ENCODE measurements around the gene TRAF2. TPM values are rescaled to one million over a fixed set of nuclear protein-coding genes. Genes with fewer than 3 reads are reported as not detected.

The TRAF2 gene
- total RNA-seq, 3 donors from 2014 or later: 3.4 to 8.9 (median 8.5) TPM

GRCh38 chr9:136899196-136899595, 12.9 kb downstream of the TRAF2 start:
- peaks cover 11 to 23% of the 10 kb centered on the region in 2 donors for H3K4me1 ChIP-seq
- H3K27me3 ChIP-seq: no peaks in the 10 kb centered on the region
- TF ChIP-seq POLR2A (IDR thresholded peaks at IDR 0.05) (no peak), CTCF (IDR thresholded peaks at IDR 0.05) (no peak), POLR2AphosphoS5 (IDR thresholded peaks at IDR 0.05) (no peak)
- H3K36me3 ChIP-seq: no peaks in the 10 kb centered on the region
- intact Hi-C loops (cut with DNase I; ENCODE audit: low total_unique reads): no loop called here
- H3K27ac ChIP-seq: peak overlapping the region in 1 of 2 donors; percentile 91
- DNase-seq (ENCODE audit: low spot score in 2 of 2): no peak
- no peaks in the 10 kb centered on the region for H3K9me3 ChIP-seq
- H3K4me3 ChIP-seq: no peak overlapping the region

- H3K4me3 ChIP-seq: no peak overlapping the region
- H3K27ac ChIP-seq: peak overlapping the region; percentile 91 to 93
- intact Hi-C loops (cut with DNase I; ENCODE audit: low total_unique reads): no loop called here
- H3K36me3 ChIP-seq: no peaks in the 10 kb centered on the region
- H3K4me1 ChIP-seq: peaks cover 11 to 23% of the 10 kb centered on the region in 2 donors
- no peaks in the 10 kb centered on the region for H3K9me3 ChIP-seq
- TF ChIP-seq POLR2AphosphoS5 (IDR thresholded peaks at IDR 0.05): no peak
- H3K27me3 ChIP-seq: no peaks in the 10 kb centered on the region
- DNase-seq (ENCODE audit: low spot score in 2 of 2): no peak
Measured at GRCh38 chr9:136900556-136900955, 14.2 kb downstream of the TRAF2 start.

- no peaks in the 10 kb centered on the region for H3K36me3 ChIP-seq
- intact Hi-C loops (cut with DNase I; ENCODE audit: low total_unique reads): loop anchor here (1.0 kb wide), 1 partner anchor 36 kb away; no protein-coding TSS in a partner anchor
- TF ChIP-seq POLR2A (IDR thresholded peaks at IDR 0.05): no peak
- TF ChIP-seq POLR2AphosphoS5 (IDR thresholded peaks at IDR 0.05): peak in 1 of 3 donors; percentile 8
- TF ChIP-seq CTCF (IDR thresholded peaks at IDR 0.05): no peak
- peak in 1 of 2 donors; percentile 58 for DNase-seq (ENCODE audit: low spot score in 2 of 2)
- no peaks in the 10 kb centered on the region for H3K27me3 ChIP-seq
- no peaks in the 10 kb centered on the region for H3K9me3 ChIP-seq
- H3K4me3 ChIP-seq: peak overlapping the region in 2 of 3 donors; percentile 40 to 56
- peak overlapping the region; percentile 91 to 93 for H3K27ac ChIP-seq
- H3K4me1 ChIP-seq: peaks cover 11 to 23% of the 10 kb centered on the region in 2 donors
Measured at GRCh38 chr9:136900988-136901515, 14.7 kb downstream of the TRAF2 start.

- Histone ChIP-seq H3K27me3 (no peaks in the 10 kb centered on the region), H3K36me3 (no peaks in the 10 kb centered on the region), H3K27ac (peak overlapping the region; percentile 91 to 93), H3K9me3 (no peaks in the 10 kb centered on the region), H3K4me1 (peaks cover 11 to 23% of the 10 kb centered on the region in 2 donors), H3K4me3 (peak overlapping the region; percentile 9 to 56 (median 40))
- peak in 1 of 2 donors; percentile 68 for DNase-seq (ENCODE audit: low spot score in 2 of 2)
- no peak for TF ChIP-seq POLR2AphosphoS5 (IDR thresholded peaks at IDR 0.05)
- TF ChIP-seq POLR2A (IDR thresholded peaks at IDR 0.05): no peak
- intact Hi-C loops (cut with DNase I; ENCODE audit: low total_unique reads): loop anchor here (1.0 kb wide), 1 partner anchor 36 kb away; no protein-coding TSS in a partner anchor
Measured at GRCh38 chr9:136901516-136902258, 15.4 kb downstream of the TRAF2 start.

GRCh38 chr9:136902259-136902821, 16.0 kb downstream of the TRAF2 start:
- Histone ChIP-seq H3K36me3 (no peaks in the 10 kb centered on the region), H3K4me3 (peak overlapping the region in 2 of 3 donors; percentile 40 to 56), H3K4me1 (peaks cover 11 to 23% of the 10 kb centered on the region in 2 donors), H3K27me3 (no peaks in the 10 kb centered on the region), H3K27ac (peak overlapping the region; percentile 91 to 93), H3K9me3 (no peaks in the 10 kb centered on the region)
- peak; percentile 77 to 79 for DNase-seq (ENCODE audit: low spot score in 2 of 2)
- TF ChIP-seq POLR2A (IDR thresholded peaks at IDR 0.05): no peak
- no peak for TF ChIP-seq CTCF (IDR thresholded peaks at IDR 0.05)
- TF ChIP-seq POLR2AphosphoS5 (IDR thresholded peaks at IDR 0.05): peak in 2 of 3 donors; percentile 14 to 15
- intact Hi-C loops (cut with DNase I; ENCODE audit: low total_unique reads): no loop called here
